Occipital lobe (tissue), 3 donors: ENCODE data around the gene ZBTB3. TPM values are rescaled to one million over a fixed set of nuclear protein-coding genes. Genes with fewer than 3 reads are reported as not detected.
"Not testable (repeated sequence)": the region's sequence is repeated elsewhere in the genome, so short reads cannot be mapped to it uniquely, and the experiment has no call there.

Experiments used
- DNase-seq: peaks from one replicate; lab custom pipeline; 2025; lab: John Stamatoyannopoulos, UW
- small RNA-seq: library from RNA; depleted of rRNA; stranded (forward); fragments of <200 nt; gene quantifications from one replicate; pipeline ENCODE3, GENCODE V24; 2014
- total RNA-seq: library from RNA; depleted of rRNA; stranded (reverse); fragments of >200 nt; gene quantifications from one replicate; pipeline ENCODE4 v1.2.3, GENCODE V29; 2014

The ZBTB3 gene
- total RNA-seq, 1 donor from 2014 or later, result 20.1 TPM

DNA sequence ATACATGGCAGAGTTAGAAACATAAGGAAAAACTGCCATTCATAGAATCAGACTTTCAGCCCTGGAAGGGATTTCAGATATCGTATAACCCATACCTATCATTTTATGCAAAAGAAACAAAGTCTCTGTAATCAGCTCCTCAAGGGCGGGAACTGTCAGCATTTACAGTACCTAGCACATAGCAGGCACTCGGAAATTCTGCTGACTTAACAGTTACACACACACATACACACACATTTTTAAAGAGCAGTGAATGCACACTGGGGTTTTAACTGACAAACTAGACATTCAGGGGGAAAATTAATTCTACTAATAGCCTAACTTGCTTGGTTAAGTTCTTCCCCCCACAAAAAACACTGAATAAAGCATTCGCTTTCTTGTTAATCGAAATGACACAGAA is 37.8 kb downstream of the ZBTB3 start:
- DNase-seq, result no peak

- no peak for DNase-seq
Observed at GRCh38 chr11:62715150-62716130, 38.5 kb downstream of the ZBTB3 start.

- DNase-seq, result no peak
Observed at GRCh38 chr11:62713343-62713742, 40.6 kb downstream of the ZBTB3 start.

DNA sequence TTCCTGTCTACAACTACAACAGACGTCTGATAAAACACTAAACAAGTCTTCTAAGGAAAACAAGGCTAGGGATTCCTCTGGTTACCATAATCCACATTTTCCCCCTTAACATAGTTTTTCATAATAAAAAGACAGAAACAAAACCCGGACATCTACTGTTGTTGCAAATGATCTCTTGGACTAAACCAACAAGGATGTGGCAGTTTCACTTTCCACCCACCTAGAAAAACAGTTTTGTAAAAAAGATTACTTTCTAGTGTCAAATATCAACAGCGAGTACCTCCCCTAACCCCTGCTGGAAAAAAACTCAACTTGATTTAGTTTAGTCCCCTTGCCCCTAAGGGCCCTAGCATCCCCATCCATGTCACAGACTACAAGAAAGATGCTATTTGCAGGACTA is 41.1 kb downstream of the ZBTB3 start:
- no peak for DNase-seq

DNA sequence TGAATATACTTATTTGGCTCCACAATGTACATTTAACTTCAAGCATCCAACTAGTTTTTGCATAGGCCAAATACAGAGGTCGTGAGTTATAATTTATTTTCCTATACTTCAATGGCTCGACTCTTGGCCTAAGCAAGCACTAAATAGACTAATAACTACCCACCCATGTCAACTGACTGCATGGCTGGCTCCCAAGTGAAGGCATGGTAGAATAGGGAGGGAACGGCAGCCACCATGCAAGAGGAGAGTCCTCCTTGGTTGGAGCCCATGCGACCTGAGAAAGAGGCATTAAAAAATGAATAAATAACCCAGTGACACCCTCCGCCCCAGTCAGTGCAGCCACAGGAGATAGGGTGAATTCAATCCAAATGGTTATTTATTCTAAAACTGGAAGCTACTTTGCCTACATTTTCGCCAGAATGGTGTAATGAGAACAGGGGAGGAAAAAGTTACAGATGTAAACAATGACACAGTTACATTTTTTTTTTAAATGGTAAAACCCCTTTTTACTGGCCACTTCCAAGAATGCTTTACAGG is 41.6 kb downstream of the ZBTB3 start:
- DNase-seq, result no peak

DNA sequence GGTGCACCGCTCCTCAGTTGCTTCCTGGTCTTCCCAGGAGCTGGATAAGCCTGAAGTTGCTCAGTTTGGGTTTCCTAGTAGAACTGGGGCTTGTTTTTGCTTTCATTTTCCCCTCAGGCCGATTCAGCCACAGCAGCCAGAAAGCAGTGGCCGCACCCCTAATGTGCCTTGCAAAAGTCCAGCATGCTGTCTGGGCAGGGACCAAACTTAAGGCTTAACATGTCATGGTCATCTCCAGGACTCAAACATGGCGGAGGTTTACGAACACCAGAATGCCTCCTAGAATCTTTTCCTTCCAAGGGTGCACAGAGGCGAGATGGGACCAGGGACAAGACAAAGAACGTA is 44.0 kb downstream of the ZBTB3 start:
- peak; percentile 33 for DNase-seq

GRCh38 chr11:62709247-62710000 is 44.5 kb downstream of the ZBTB3 start:
- DNase-seq, result peak; percentile 93

- no peak for DNase-seq
Observed at GRCh38 chr11:62708793-62709192, 45.2 kb downstream of the ZBTB3 start.

- DNase-seq, result no peak
Observed at GRCh38 chr11:62708392-62708791, 45.6 kb downstream of the ZBTB3 start.

GRCh38 chr11:62707277-62707861 is 46.6 kb downstream of the ZBTB3 start, which contains the start of the genes BSCL2 and GNG3:
TSS of gene BSCL2 (minus strand) at chr11:62707424. CDS start at chr11:62707195, 229 bp downstream.
TSS of gene GNG3 (plus strand) at chr11:62707676. CDS start at chr11:62708296, 620 bp downstream.
- DNase-seq, result peak; percentile 92

- no peak for DNase-seq
Observed at GRCh38 chr11:62706850-62707247, 47.1 kb downstream of the ZBTB3 start.

GRCh38 chr11:62705880-62706849 is 47.8 kb downstream of the ZBTB3 start:
- peak; percentile 94 for DNase-seq

- no peak for DNase-seq
Observed at GRCh38 chr11:62705413-62705812, 48.5 kb downstream of the ZBTB3 start.

DNA sequence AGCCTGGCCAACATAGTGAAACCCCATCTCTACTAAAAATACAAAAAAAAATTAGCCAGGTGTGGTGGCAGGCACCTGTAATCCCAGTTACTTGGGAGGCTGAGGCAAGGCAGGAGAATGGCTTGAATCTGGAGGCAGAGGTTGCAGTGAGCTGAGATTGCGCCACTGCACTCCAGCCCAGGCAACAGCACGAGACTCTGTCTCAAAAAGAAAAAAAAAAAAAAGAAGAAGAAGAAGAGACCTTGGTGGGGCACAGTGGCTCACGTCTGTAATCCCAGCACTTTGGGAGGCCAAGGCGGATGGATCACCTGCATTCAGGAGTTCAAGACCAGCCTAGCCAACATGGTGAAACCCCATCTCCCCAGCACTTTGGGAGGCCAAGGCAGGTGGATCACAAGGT is 50.0 kb downstream of the ZBTB3 start:
- DNase-seq, result not testable (repeated sequence)

DNA sequence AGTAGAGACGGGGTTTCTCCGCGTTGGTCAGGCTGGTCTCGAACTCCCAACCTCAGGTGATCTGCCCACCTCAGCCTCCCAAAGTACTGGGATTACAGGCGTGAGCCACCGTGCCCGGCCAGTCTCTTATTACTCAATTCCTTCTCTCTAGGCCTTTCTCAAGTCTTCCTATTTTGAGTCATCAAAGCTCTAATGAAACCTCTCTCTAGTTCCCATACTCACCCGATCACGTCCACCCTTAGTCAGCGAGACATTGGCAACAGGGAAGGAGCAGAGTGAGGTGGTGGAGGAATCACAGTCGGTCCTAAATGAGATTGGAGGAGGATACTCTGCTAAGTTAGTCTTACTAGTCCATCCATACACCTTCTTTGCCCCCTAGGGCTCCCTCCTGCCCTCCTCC is 51.7 kb downstream of the ZBTB3 start:
- no peak for DNase-seq

Small RNA genes within 50 kb of the gene (small RNA-seq; reads per million reads assigned to genes)
- 0.20 reads per million for gene MIR6514

Other genes with a start within 250 kb of the ZBTB3 start
- 18.6 TPM for gene AHNAK, start 207.4 kb downstream of the ZBTB3 start, total RNA-seq
- gene EEF1G, start 180.3 kb downstream of the ZBTB3 start, total RNA-seq, result 1,633 TPM
- gene TUT1, start 162.6 kb downstream of the ZBTB3 start, total RNA-seq, result 4.5 TPM
- gene MTA2, start 152.3 kb downstream of the ZBTB3 start, total RNA-seq, result 129 TPM
- 4.5 TPM for gene EML3, start 141.4 kb downstream of the ZBTB3 start, total RNA-seq
- gene ROM1, start 140.9 kb downstream of the ZBTB3 start, total RNA-seq, result 3.1 TPM
- 21.4 TPM for gene B3GAT3, start 132.2 kb downstream of the ZBTB3 start, total RNA-seq
- 61.8 TPM for gene GANAB, start 107.5 kb downstream of the ZBTB3 start, total RNA-seq
- gene INTS5, start 100.9 kb downstream of the ZBTB3 start, total RNA-seq, result 20.3 TPM
- gene C11orf98, start 89.0 kb downstream of the ZBTB3 start, total RNA-seq, result 23.7 TPM
- gene CSKMT, start 88.8 kb downstream of the ZBTB3 start, total RNA-seq, result 11.5 TPM
- 6.9 TPM for gene UQCC3, start 82.5 kb downstream of the ZBTB3 start, total RNA-seq
- 0.94 TPM for gene LBHD1, start 81.9 kb downstream of the ZBTB3 start, total RNA-seq
- gene UBXN1, start 75.1 kb downstream of the ZBTB3 start, total RNA-seq, result 91.4 TPM
- 0.16 TPM for gene LRRN4CL, start 64.6 kb downstream of the ZBTB3 start, total RNA-seq
- gene BSCL2, start 46.7 kb downstream of the ZBTB3 start, total RNA-seq, result 133 TPM
- 20.0 TPM for gene GNG3, start 46.5 kb downstream of the ZBTB3 start, total RNA-seq
- 17.0 TPM for gene HNRNPUL2, start 26.7 kb downstream of the ZBTB3 start, total RNA-seq
- gene TTC9C, start 25.7 kb downstream of the ZBTB3 start, total RNA-seq, result 23.7 TPM
- gene POLR2G, start 7.4 kb upstream of the ZBTB3 start, total RNA-seq, result 47.1 TPM
- gene TAF6L, start 17.2 kb upstream of the ZBTB3 start, total RNA-seq, result 17.2 TPM
- gene TMEM179B, start 33.2 kb upstream of the ZBTB3 start, total RNA-seq, result 20.9 TPM
- gene TMEM223, start 37.8 kb upstream of the ZBTB3 start, total RNA-seq, result 15.9 TPM
- 13.1 TPM for gene NXF1, start 51.3 kb upstream of the ZBTB3 start, total RNA-seq
- gene STX5, start 77.9 kb upstream of the ZBTB3 start, total RNA-seq, result 32.8 TPM
- gene TEX54, start 78.7 kb upstream of the ZBTB3 start, total RNA-seq, result not detected
- gene WDR74, start 85.4 kb upstream of the ZBTB3 start, total RNA-seq, result 47.9 TPM
- gene SLC3A2, start 126.7 kb upstream of the ZBTB3 start, total RNA-seq, result 87.3 TPM
- 12.3 TPM for gene CHRM1, start 167.2 kb upstream of the ZBTB3 start, total RNA-seq
- gene SLC22A6, start 230.8 kb upstream of the ZBTB3 start, total RNA-seq, result 8.4 TPM